CD4-positive, alpha-beta T cell (primary cell): ENCODE data around the gene TBATA. TPM values are rescaled to one million over a fixed set of nuclear protein-coding genes. Genes with fewer than 3 reads are reported as not detected.

Source experiments
- ATAC-seq: fragments of 200-7000 bp; cut with Tn5 transposase; one replicate; pipeline ENCODE4 v1.10.0; 2022; ENCODE audit warnings: mild to moderate bottlenecking; ENCODE audit not compliant: poor library complexity
- CTCF ChIA-PET: fragments of 350-600 bp; sonication (Branson Sonifier 250); formaldehyde crosslinking; loops from one replicate; lab custom pipeline; 2021; ENCODE audit warnings: antibody characterized with exemption, inconsistent platforms; lab: Charles Lee
- POLR2A ChIA-PET: fragments of 350-600 bp; sonication (Branson Sonifier 250); formaldehyde crosslinking; loops from one replicate; lab custom pipeline; 2021; ENCODE audit warnings: antibody characterized with exemption, inconsistent platforms; lab: Charles Lee
- DNase-seq, 14 experiments: peaks; one replicate each; pipeline ENCODE4 v3.0.0-alpha.2; 2013 to 2020; ENCODE audit warnings: mixed read lengths in 2 of 14
- H3K27ac ChIP-seq, 2 donors: one replicate each; pipeline versions ENCODE4 v1.5.1 to v1.7.0; 2013; ENCODE audit warnings: low read length in 2 of 2, low read depth in 1 of 2, mild to moderate bottlenecking in 1 of 2
- H3K27me3 ChIP-seq, 2 experiments: 1 replicate in 1 of 2; 2 replicates in 1 of 2; pipeline versions ENCODE4 v1.6.1 to v1.7.0; 2013; ENCODE audit warnings: low read length in 2 of 2, control low read depth in 1 of 2, mild to moderate bottlenecking in 1 of 2, moderate library complexity in 1 of 2; ENCODE audit not compliant: insufficient read depth in 2 of 2, control insufficient read depth in 1 of 2
- H3K36me3 ChIP-seq: one replicate; pipeline ENCODE4 v1.6.1; 2013; ENCODE audit warnings: low read length, control low read depth; ENCODE audit not compliant: insufficient read depth
- H3K4me1 ChIP-seq: one replicate; pipeline ENCODE4 v1.6.1; 2013; ENCODE audit warnings: low read length, control low read depth; ENCODE audit not compliant: insufficient read depth
- H3K4me3 ChIP-seq: one replicate; pipeline ENCODE4 v1.5.1; 2013; ENCODE audit warnings: mild to moderate bottlenecking, low read length, moderate library complexity
- H3K9me3 ChIP-seq, 2 experiments: 1 replicate in 1 of 2; 2 replicates in 1 of 2; pipeline versions ENCODE4 v1.6.1 to v1.7.0; 2013; ENCODE audit warnings: low read length in 2 of 2, mild to moderate bottlenecking in 2 of 2, control low read depth in 1 of 2, moderate library complexity in 1 of 2; ENCODE audit not compliant: control insufficient read depth in 1 of 2, insufficient read depth in 1 of 2
- H3K27ac Mint-ChIP-seq: one replicate; pipeline ENCODE4 v1.8.0; 2020; ENCODE audit warnings: mixed read lengths
- H3K27me3 Mint-ChIP-seq: one replicate; pipeline ENCODE4 v1.8.0; 2021; ENCODE audit warnings: mixed read lengths
- H3K36me3 Mint-ChIP-seq: one replicate; pipeline ENCODE4 v1.8.0; 2021; ENCODE audit warnings: low read depth, mixed read lengths
- H3K4me1 Mint-ChIP-seq: one replicate; pipeline ENCODE4 v1.8.0; 2021; ENCODE audit warnings: low read depth, mixed read lengths
- H3K4me3 Mint-ChIP-seq: one replicate; pipeline ENCODE4 v1.8.0; 2020; ENCODE audit warnings: mild to moderate bottlenecking, mixed read lengths
- H3K9me3 Mint-ChIP-seq: one replicate; pipeline ENCODE4 v1.8.0; 2020; ENCODE audit warnings: mixed read lengths
- intact Hi-C, 2 experiments: fragments of 100-400 bp; cut with DNase I in 1 of 2; cut with micrococcal nuclease in 1 of 2; formaldehyde crosslinking; loops; one replicate each; pipeline versions ENCODE4 v1.15.1 to v1.9.0; 2023 to 2025; cut with DNase I, micrococcal nuclease
- total RNA-seq, 174 experiments: library from RNA in 2 of 174; stranded (reverse) in 2 of 174; gene quantifications; one replicate each; pipeline ENCODE4 v1.2.3 and lab custom pipeline; 2021 to 2026
- TF ChIP-seq, protein P1 (sequence below): fragments of 200-600 bp; IDR thresholded peaks from one replicate; pipeline ENCODE4 v1.8.0; 2022; ENCODE audit warnings: antibody characterized with exemption, mild to moderate bottlenecking

TBATA gene
- total RNA-seq, 2 experiments from 2014 or later: not detected

- Histone ChIP-seq H3K27ac (no peak overlapping the region), H3K4me1 (no peaks in the 10 kb centered on the region), H3K4me3 (no peak overlapping the region), H3K9me3 (no peaks in the 10 kb centered on the region), H3K27me3 (no peaks in the 10 kb centered on the region), H3K36me3 (no peaks in the 10 kb centered on the region)
- no peak for DNase-seq
- Mint-ChIP-seq H3K4me1 (no peaks in the 10 kb centered on the region), H3K27me3 (no peaks in the 10 kb centered on the region), H3K36me3 (no peaks in the 10 kb centered on the region), H3K27ac (no peak overlapping the region), H3K4me3 (no peak overlapping the region), H3K9me3 (no peaks in the 10 kb centered on the region)
- TF ChIP-seq, protein P1, sequence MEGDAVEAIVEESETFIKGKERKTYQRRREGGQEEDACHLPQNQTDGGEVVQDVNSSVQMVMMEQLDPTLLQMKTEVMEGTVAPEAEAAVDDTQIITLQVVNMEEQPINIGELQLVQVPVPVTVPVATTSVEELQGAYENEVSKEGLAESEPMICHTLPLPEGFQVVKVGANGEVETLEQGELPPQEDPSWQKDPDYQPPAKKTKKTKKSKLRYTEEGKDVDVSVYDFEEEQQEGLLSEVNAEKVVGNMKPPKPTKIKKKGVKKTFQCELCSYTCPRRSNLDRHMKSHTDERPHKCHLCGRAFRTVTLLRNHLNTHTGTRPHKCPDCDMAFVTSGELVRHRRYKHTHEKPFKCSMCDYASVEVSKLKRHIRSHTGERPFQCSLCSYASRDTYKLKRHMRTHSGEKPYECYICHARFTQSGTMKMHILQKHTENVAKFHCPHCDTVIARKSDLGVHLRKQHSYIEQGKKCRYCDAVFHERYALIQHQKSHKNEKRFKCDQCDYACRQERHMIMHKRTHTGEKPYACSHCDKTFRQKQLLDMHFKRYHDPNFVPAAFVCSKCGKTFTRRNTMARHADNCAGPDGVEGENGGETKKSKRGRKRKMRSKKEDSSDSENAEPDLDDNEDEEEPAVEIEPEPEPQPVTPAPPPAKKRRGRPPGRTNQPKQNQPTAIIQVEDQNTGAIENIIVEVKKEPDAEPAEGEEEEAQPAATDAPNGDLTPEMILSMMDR: no peak
- intact Hi-C loops: no loop called here
- POLR2A ChIA-PET: no interaction called here
- no peak for ATAC-seq
- CTCF ChIA-PET: no interaction called here
Measured at GRCh38 chr10:70729763-70730357, 55.3 kb downstream of the TBATA start.

DNA sequence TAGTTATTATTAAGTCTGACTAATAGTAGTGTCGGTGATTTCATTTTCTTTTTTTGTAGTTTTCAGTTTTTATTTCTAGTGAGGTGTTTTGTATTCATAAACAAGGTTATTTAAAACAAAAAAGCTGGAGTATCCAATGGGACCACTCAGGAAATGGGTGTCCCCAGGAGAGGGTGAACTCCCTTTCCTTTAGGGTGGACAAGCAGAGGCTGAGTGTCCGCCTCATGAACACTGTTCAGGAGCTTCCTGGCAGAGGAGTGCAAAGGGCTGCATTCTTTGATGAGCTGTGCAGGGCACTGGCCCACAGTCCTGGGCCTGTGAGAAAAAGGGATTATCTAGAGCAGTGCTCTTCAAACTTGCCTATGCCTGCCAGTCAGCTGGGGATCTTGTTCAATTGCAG, 56.8 kb downstream of the TBATA start:
- Mint-ChIP-seq H3K4me1 (no peaks in the 10 kb centered on the region), H3K27ac (no peak overlapping the region), H3K27me3 (no peaks in the 10 kb centered on the region), H3K9me3 (no peaks in the 10 kb centered on the region), H3K4me3 (no peak overlapping the region), H3K36me3 (no peaks in the 10 kb centered on the region)
- Histone ChIP-seq H3K9me3 (no peaks in the 10 kb centered on the region), H3K27ac (no peak overlapping the region), H3K36me3 (no peaks in the 10 kb centered on the region), H3K4me3 (no peak overlapping the region), H3K4me1 (no peaks in the 10 kb centered on the region), H3K27me3 (no peaks in the 10 kb centered on the region)
- no peak for DNase-seq
- POLR2A ChIA-PET: no interaction called here
- CTCF ChIA-PET: no interaction called here
- no peak for ATAC-seq
- intact Hi-C loops: no loop called here
- TF ChIP-seq, protein P1: no peak

- H3K27me3 Mint-ChIP-seq: no peaks in the 10 kb centered on the region
- ChIA-PET POLR2A (no interaction called here), CTCF (no interaction called here)
- Histone ChIP-seq H3K36me3 (no peaks in the 10 kb centered on the region), H3K27ac (no peak overlapping the region), H3K27me3 (no peaks in the 10 kb centered on the region), H3K4me1 (no peaks in the 10 kb centered on the region), H3K4me3 (no peak overlapping the region), H3K9me3 (no peaks in the 10 kb centered on the region)
- H3K36me3 Mint-ChIP-seq: no peaks in the 10 kb centered on the region
- intact Hi-C loops: no loop called here
- no peaks in the 10 kb centered on the region for H3K4me1 Mint-ChIP-seq
- DNase-seq (no peak), ATAC-seq (no peak)
- no peak overlapping the region for H3K4me3 Mint-ChIP-seq
- H3K9me3 Mint-ChIP-seq: no peaks in the 10 kb centered on the region
- TF ChIP-seq, protein P1: no peak
- no peak overlapping the region for H3K27ac Mint-ChIP-seq
Measured at GRCh38 chr10:70726909-70727495, 58.2 kb downstream of the TBATA start.
